ENCODE results near the gene CERKL.

The CERKL gene

GRCh38 chr2:181674461-181674860, 17.6 kb upstream of the CERKL start:
- no peak overlapping the region for H3K4me3 ChIP-seq (ENCODE audit: low read depth, low read length)
- no peak for TF ChIP-seq CTCF (conservative IDR thresholded peaks at IDR 0.05; ENCODE audit: low read depth, low read length)
- DNase-seq (ENCODE audit: low read depth): no peak

GRCh38 chr2:181673173-181673572, 16.3 kb upstream of the CERKL start:
- H3K4me3 ChIP-seq (ENCODE audit: low read depth, low read length): no peak overlapping the region
- no peak for DNase-seq (ENCODE audit: low read depth)
- TF ChIP-seq CTCF (conservative IDR thresholded peaks at IDR 0.05; ENCODE audit: low read depth, low read length): no peak

GRCh38 chr2:181672255-181673008, 15.5 kb upstream of the CERKL start:
- DNase-seq (ENCODE audit: low read depth): no peak
- no peak for TF ChIP-seq CTCF (conservative IDR thresholded peaks at IDR 0.05; ENCODE audit: low read depth, low read length)
- no peak overlapping the region for H3K4me3 ChIP-seq (ENCODE audit: low read depth, low read length)

- TF ChIP-seq CTCF (conservative IDR thresholded peaks at IDR 0.05; ENCODE audit: low read depth, low read length): no peak
- no peak for DNase-seq (ENCODE audit: low read depth)
- no peak overlapping the region for H3K4me3 ChIP-seq (ENCODE audit: low read depth, low read length)
Measured at GRCh38 chr2:181670632-181671031, 13.7 kb upstream of the CERKL start.

- TF ChIP-seq CTCF (conservative IDR thresholded peaks at IDR 0.05; ENCODE audit: low read depth, low read length): no peak
- no peak overlapping the region for H3K4me3 ChIP-seq (ENCODE audit: low read depth, low read length)
- DNase-seq (ENCODE audit: low read depth): no peak
Measured at GRCh38 chr2:181667234-181667633, 10.3 kb upstream of the CERKL start.

GRCh38 chr2:181662287-181662686, 5.4 kb upstream of the CERKL start:
- no peak for TF ChIP-seq CTCF (conservative IDR thresholded peaks at IDR 0.05; ENCODE audit: low read depth, low read length)
- no peak overlapping the region for H3K4me3 ChIP-seq (ENCODE audit: low read depth, low read length)
- no peak for DNase-seq (ENCODE audit: low read depth)

GRCh38 chr2:181660181-181660580, 3.3 kb upstream of the CERKL start:
- no peak for TF ChIP-seq CTCF (conservative IDR thresholded peaks at IDR 0.05; ENCODE audit: low read depth, low read length)
- no peak overlapping the region for H3K4me3 ChIP-seq (ENCODE audit: low read depth, low read length)
- DNase-seq (ENCODE audit: low read depth): no peak
